ENCODE data around the gene RABEP2. TPM values are rescaled to one million over a fixed set of nuclear protein-coding genes. Genes with fewer than 3 reads are reported as not detected.

The RABEP2 gene
- total RNA-seq, 1 donor from 2014 or later = 23.3 TPM

DNA sequence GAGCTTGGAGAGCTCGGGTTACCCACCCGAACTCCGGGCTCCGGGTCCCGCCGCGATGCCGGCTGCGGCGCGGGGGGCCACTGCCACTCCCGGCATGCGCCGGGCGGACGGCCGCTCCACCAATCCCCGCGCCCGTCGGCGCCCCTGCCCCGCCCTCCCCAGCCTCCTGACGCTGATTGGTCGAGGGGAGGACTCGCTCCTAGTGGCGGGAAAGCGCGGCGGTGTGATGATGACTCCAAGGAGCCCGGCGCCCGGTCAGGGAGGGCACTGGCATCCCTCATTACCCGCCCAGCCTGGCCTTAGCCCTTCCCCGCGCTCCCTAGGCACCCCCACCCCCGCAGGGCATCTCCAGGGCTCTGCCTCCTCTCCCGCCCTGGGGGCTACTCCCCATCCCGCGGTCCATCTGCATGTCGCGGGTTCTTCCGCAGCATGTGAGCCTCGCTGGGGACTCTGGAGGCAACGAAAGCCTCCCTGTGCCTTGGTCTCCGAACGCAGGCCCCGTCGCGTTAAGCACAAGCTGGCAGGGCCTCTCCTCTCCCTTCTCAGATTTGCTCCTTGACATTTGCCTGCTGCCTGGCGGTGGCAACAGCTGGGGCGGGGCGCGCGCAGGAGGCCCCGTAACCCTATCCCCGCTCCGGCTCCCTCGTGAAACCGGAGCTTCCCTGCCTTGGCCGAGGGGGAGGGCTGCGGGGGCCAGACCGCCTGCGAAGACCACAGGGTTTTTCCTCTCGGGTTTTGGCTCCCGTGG, 45.0 kb downstream of the RABEP2 start:
- Mint-ChIP-seq H3K27me3 (peaks cover 8% of the 10 kb centered on the region), H3K4me3 (peak overlapping the region; percentile 90), H3K4me1 (ENCODE audit: unreplicated experiment) (peaks cover 23% of the 10 kb centered on the region), H3K9me3 (no peaks in the 10 kb centered on the region), H3K27ac (no peak overlapping the region), H3K36me3 (no peaks in the 10 kb centered on the region)
- peak; percentile 89 for DNase-seq (ENCODE audit: extremely low spot score, unreplicated experiment)
- TF ChIP-seq, protein P1, sequence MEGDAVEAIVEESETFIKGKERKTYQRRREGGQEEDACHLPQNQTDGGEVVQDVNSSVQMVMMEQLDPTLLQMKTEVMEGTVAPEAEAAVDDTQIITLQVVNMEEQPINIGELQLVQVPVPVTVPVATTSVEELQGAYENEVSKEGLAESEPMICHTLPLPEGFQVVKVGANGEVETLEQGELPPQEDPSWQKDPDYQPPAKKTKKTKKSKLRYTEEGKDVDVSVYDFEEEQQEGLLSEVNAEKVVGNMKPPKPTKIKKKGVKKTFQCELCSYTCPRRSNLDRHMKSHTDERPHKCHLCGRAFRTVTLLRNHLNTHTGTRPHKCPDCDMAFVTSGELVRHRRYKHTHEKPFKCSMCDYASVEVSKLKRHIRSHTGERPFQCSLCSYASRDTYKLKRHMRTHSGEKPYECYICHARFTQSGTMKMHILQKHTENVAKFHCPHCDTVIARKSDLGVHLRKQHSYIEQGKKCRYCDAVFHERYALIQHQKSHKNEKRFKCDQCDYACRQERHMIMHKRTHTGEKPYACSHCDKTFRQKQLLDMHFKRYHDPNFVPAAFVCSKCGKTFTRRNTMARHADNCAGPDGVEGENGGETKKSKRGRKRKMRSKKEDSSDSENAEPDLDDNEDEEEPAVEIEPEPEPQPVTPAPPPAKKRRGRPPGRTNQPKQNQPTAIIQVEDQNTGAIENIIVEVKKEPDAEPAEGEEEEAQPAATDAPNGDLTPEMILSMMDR (conservative IDR thresholded peaks at IDR 0.05) = peak; percentile 56

DNA sequence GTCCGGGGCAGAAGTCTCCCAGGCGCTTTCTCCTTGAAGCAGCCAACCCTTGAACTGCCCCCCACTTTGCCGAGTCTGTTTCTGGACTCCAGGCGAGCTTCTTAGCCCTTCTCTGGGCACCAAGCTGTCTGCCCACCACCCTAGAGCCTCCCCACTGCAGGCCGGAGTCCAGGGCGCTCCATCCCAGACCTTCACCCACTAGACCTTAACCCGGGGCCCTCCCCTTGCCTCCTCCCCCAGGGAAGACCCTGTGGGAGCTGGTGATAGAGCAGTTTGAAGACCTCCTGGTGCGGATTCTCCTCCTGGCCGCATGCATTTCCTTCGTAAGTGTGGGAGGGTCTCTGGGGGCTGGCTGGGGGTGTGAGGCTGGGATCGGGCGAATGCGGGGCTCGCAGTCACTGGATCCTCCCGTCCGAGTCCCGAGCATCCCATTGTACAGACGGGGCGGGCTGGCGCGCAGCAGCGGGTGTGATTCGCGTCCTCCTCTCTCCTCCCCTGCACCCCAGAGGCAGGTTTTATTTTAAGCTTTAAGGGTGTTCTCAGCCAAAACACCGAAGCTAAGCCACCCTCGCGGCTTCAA, 45.7 kb downstream of the RABEP2 start:
- Mint-ChIP-seq H3K9me3 (no peaks in the 10 kb centered on the region), H3K36me3 (no peaks in the 10 kb centered on the region), H3K27me3 (peaks cover 8% of the 10 kb centered on the region), H3K4me1 (ENCODE audit: unreplicated experiment) (peaks cover 23% of the 10 kb centered on the region), H3K4me3 (peak overlapping the region; percentile 90), H3K27ac (peak overlapping the region; percentile 67)
- no peak for DNase-seq (ENCODE audit: extremely low spot score, unreplicated experiment)
- TF ChIP-seq, protein P1 (conservative IDR thresholded peaks at IDR 0.05) = no peak

DNA sequence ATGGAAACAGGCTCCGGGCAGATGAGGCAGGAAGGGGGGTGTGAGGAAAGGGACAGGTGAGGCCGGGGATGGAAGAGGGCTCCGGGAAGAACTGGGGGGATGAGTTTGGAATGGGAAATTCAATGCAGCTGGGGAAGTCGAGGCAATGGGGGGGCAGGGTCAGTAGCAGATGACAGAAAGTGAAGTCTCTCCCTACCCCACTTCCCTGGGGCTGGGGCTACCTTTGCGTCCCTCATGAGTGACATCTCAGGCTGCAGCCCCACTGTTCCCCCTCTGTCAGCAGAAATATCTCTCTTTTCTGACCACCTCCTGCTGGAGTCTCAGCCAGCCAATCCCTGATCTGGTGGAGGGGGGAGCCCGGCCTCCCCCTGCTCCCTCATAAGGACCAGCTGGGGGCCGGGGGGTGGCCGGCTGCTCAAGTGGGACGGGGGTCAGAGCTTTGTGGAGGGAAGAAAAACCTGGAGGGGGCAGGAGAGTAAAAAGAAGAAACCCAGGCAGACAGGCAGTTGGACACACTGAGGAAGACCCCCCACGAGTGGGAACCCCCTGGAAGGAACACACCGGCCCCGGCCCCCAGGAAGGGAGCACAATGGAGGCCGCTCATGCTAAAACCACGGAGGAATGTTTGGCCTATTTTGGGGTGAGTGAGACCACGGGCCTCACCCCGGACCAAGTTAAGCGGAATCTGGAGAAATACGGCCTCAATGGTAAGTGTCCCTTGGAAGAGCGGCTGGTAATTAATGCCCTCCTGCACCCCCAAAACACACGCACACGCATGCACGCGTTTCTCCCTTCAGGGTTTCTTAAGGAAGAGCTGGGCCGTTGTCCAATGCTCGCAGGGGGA, 46.7 kb downstream of the RABEP2 start, which contains the start of gene ATP2A1:
TSS of gene ATP2A1 (plus strand) at position 406 of the 844 bp plus-strand sequence. CDS start at position 590, 184 bp downstream.
- Mint-ChIP-seq H3K4me1 (ENCODE audit: unreplicated experiment) (peaks cover 14% of the 10 kb centered on the region), H3K9me3 (no peaks in the 10 kb centered on the region), H3K27me3 (peaks cover 8% of the 10 kb centered on the region), H3K27ac (peak within 1 kb of the TSS; percentile 67), H3K4me3 (peak within 1 kb of the TSS; percentile 90), H3K36me3 (no peaks in the 10 kb centered on the region)
- no peak for DNase-seq (ENCODE audit: extremely low spot score, unreplicated experiment)
- TF ChIP-seq, protein P1 (conservative IDR thresholded peaks at IDR 0.05) = no peak

DNA sequence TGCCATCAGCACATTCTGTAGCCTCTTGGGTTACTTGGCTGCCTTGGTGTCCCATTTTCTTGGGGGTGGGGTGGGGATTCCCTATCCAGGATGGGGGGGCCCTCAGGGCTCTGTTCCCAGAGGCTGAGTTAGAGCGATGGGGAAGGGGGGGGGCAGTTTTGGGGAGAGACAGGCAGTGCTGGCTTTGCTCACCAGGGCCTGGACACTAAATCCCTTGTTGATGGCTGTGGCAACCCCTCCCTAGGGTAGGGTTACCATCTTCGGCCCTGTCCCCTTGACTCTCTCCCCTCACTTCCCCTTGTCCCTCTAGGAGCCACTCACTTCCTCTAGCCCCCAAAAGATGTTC, 47.4 kb downstream of the RABEP2 start:
- TF ChIP-seq, protein P1 (conservative IDR thresholded peaks at IDR 0.05) = no peak
- Mint-ChIP-seq H3K36me3 (no peaks in the 10 kb centered on the region), H3K9me3 (no peaks in the 10 kb centered on the region), H3K27me3 (peaks cover 8% of the 10 kb centered on the region), H3K27ac (no peak overlapping the region), H3K4me1 (ENCODE audit: unreplicated experiment) (peaks cover 13% of the 10 kb centered on the region), H3K4me3 (peak overlapping the region; percentile 65)
- no peak for DNase-seq (ENCODE audit: extremely low spot score, unreplicated experiment)

DNA sequence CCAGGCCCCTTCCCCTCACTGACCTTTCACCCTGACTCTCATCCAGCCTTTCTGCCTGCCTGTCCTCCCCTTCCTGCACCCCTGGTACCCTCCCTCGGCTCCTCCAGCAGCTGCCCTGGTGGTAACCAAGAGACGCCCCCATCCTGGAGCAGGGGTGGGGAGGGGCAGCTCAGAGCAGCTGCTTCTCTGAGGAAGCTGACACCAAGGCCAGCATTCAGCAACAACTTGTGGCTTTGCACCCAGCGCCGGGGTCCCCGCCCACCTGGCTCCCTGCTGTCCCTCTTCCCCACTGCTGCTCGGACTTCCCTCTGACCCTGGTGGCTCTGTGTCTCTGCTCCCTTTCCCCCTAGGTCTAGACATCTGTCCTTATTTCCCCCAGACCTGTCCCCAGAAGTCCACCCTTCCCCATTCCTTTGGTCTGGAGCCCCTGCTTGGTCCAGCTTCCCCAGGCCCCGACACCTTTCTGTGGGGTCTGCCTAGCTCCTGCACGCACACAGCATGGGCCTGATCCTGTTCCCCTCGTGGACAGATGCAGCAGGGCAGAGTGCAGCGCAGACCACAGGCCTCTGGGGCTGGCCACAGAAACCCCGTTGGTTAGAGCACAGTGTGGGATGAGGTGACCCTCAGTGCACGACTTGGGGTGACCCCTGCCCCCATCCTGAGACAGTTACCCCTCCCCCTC, 47.9 kb downstream of the RABEP2 start:
- Mint-ChIP-seq H3K36me3 (no peaks in the 10 kb centered on the region), H3K27me3 (peaks cover 8% of the 10 kb centered on the region), H3K9me3 (no peaks in the 10 kb centered on the region), H3K27ac (no peak overlapping the region), H3K4me3 (no peak overlapping the region), H3K4me1 (ENCODE audit: unreplicated experiment) (peaks cover 13% of the 10 kb centered on the region)
- TF ChIP-seq, protein P1 (conservative IDR thresholded peaks at IDR 0.05) = peak; percentile 21
- DNase-seq (ENCODE audit: extremely low spot score, unreplicated experiment) = no peak

All from type B pancreatic cell (in vitro differentiated cells).